WERI-Rb-1 (cell line): ENCODE measurements around the gene PLCXD3.

Experiments
- DNase-seq: peaks from one replicate; pipeline ENCODE4 v3.0.0-alpha.2; 2020
- H3K27ac ChIP-seq: fragments of 250-450 bp; sonication (Bioruptor Pico); 2 replicates; pipeline ENCODE4 v1.5.1; 2020; ENCODE audit warnings: mild to moderate bottlenecking, moderate library complexity
- H3K27me3 ChIP-seq: fragments of 250-450 bp; sonication (Bioruptor Pico); 2 replicates; pipeline ENCODE4 v1.5.1; 2021; ENCODE audit warnings: mild to moderate bottlenecking, low read depth, moderate library complexity; ENCODE audit not compliant: insufficient read depth, severe bottlenecking
- H3K36me3 ChIP-seq: fragments of 250-450 bp; sonication (Bioruptor Pico); 2 replicates; pipeline ENCODE4 v1.5.1; 2020; ENCODE audit warnings: mild to moderate bottlenecking, moderate library complexity
- H3K4me3 ChIP-seq: 2 replicates; pipeline ENCODE4 v1.5.1; 2011; ENCODE audit warnings: low read depth, mild to moderate bottlenecking, control low read depth, low read length
- H3K9me3 ChIP-seq: fragments of 250-450 bp; sonication (Bioruptor Pico); 2 replicates; pipeline ENCODE4 v1.5.1; 2021; ENCODE audit warnings: mild to moderate bottlenecking, moderate library complexity; ENCODE audit not compliant: severe bottlenecking
- CTCF ChIP-seq: IDR thresholded peaks from 2 replicates; pipeline ENCODE4 v1.5.1; 2011; ENCODE audit warnings: low read depth, mild to moderate bottlenecking, control low read depth, inconsistent platforms, low read length

Gene PLCXD3

GRCh38 chr5:41522193-41522786 lies 11.9 kb upstream of the PLCXD3 start:
- no peak overlapping the region for H3K27ac ChIP-seq
- H3K4me3 ChIP-seq, result no peak overlapping the region
- no peak for TF ChIP-seq CTCF
- no peaks in the 10 kb centered on the region for H3K9me3 ChIP-seq
- H3K36me3 ChIP-seq, result no peaks in the 10 kb centered on the region
- no peak for DNase-seq
- H3K27me3 ChIP-seq, result no peaks in the 10 kb centered on the region

- no peak overlapping the region for H3K27ac ChIP-seq
- H3K27me3 ChIP-seq, result no peaks in the 10 kb centered on the region
- H3K9me3 ChIP-seq, result no peaks in the 10 kb centered on the region
- DNase-seq, result no peak
- no peaks in the 10 kb centered on the region for H3K36me3 ChIP-seq
- H3K4me3 ChIP-seq, result no peak overlapping the region
- TF ChIP-seq CTCF, result no peak
Observed at GRCh38 chr5:41519801-41520200, 9.4 kb upstream of the PLCXD3 start.

GRCh38 chr5:41517909-41518308 lies 7.5 kb upstream of the PLCXD3 start:
- Histone ChIP-seq H3K27me3 (no peaks in the 10 kb centered on the region), H3K36me3 (no peaks in the 10 kb centered on the region), H3K27ac (no peak overlapping the region), H3K9me3 (no peaks in the 10 kb centered on the region), H3K4me3 (no peak overlapping the region)
- DNase-seq, result no peak
- no peak for TF ChIP-seq CTCF

- no peak for DNase-seq
- Histone ChIP-seq H3K36me3 (no peaks in the 10 kb centered on the region), H3K9me3 (no peaks in the 10 kb centered on the region), H3K27ac (no peak overlapping the region), H3K27me3 (peaks cover 9% of the 10 kb centered on the region), H3K4me3 (no peak overlapping the region)
- no peak for TF ChIP-seq CTCF
Observed at GRCh38 chr5:41511241-41511640, 840 bp upstream of the PLCXD3 start.

- Histone ChIP-seq H3K4me3 (peak overlapping the region; percentile 55), H3K27me3 (peaks cover 9% of the 10 kb centered on the region), H3K27ac (no peak overlapping the region), H3K36me3 (no peaks in the 10 kb centered on the region), H3K9me3 (no peaks in the 10 kb centered on the region)
- no peak for TF ChIP-seq CTCF
- peak; percentile 8 for DNase-seq
Observed at GRCh38 chr5:41509399-41510175, 814 bp downstream of the PLCXD3 start.
